GM12892 (cell line): ENCODE data around the gene IPO13.

Experiments used
- POLR2A ChIP-seq: IDR thresholded peaks from 2 replicates; pipeline ENCODE4 v1.6.1; 2011; ENCODE audit warnings: low read depth, low read length, control low read depth
- POLR2AphosphoS5 ChIP-seq: IDR thresholded peaks from 2 replicates; pipeline ENCODE4 v1.6.1; 2011; ENCODE audit warnings: low read depth, low read length, control low read depth

DNA sequence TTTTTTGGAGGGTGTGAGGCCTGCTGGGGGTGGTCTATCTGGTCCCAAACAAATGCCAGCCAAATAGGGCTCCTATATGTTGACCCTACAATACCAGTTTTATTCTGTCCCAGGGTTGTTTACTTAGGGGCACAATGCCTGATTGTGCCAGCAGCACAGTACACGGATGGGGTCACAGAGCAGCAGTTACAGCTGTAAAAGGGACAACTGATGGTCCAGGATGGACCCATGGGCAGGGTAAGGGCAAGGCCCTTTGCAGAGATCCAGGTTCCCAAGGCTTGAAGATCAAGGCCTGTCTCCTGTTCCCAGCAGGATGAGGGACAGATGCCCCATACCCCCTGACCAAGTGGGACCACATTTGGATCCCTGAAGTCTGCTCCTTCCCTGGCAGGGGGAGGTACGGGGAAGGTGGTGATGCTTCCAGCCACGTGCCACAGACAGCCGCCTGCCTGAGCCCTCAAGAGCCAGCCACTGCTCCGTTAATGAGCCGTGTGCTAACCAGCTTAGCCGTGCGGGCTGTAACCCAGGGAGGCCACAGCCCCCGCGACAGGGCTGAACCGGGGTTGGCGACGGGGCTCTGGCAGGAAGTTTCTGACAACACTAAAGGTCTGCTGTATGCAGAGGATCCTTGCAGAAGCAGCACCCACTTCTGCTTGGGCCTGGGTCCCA, 66.3 kb downstream of the IPO13 start:
- no peak for TF ChIP-seq POLR2AphosphoS5
- no peak for TF ChIP-seq POLR2A
